Gastroesophageal sphincter (tissue), 4 donors: ENCODE data around the gene C1orf74. TPM values are rescaled to one million over a fixed set of nuclear protein-coding genes. Genes with fewer than 3 reads are reported as not detected.
A peak's percentile ranks its signal among the peaks of the same experiment; 100 is the strongest.

Experiments
- ATAC-seq: fragments of 150-250 bp; one replicate; pipeline ENCODE4 v1.9.1; 2016; ENCODE audit warnings: mild to moderate bottlenecking, moderate library complexity
- H3K27ac ChIP-seq, 4 donors: fragments of 200-600 bp; sonication (generic) in 3 of 4; 1 replicate in 3 of 4; 2 replicates in 1 of 4; pipeline ENCODE4 v1.5.1; 2016 to 2019
- H3K27me3 ChIP-seq: fragments of 200-600 bp; sonication (generic); one replicate; pipeline ENCODE4 v1.5.1; 2019
- H3K36me3 ChIP-seq, 2 donors: fragments of 200-600 bp; sonication (generic); one replicate each; pipeline ENCODE4 v1.5.1; 2019; ENCODE audit warnings: control low read depth in 1 of 2
- H3K4me1 ChIP-seq, 3 donors: fragments of 200-600 bp; sonication (generic); 1 replicate in 2 of 3; 2 replicates in 1 of 3; pipeline ENCODE4 v1.5.1; 2016 to 2019; ENCODE audit warnings: control low read depth in 2 of 3
- H3K4me3 ChIP-seq, 2 donors: fragments of 200-600 bp; sonication (generic); one replicate each; pipeline ENCODE4 v1.5.1; 2019; ENCODE audit warnings: mild to moderate bottlenecking in 1 of 2, moderate library complexity in 1 of 2
- H3K9me3 ChIP-seq, 3 donors: fragments of 200-600 bp; sonication (generic); one replicate each; pipeline ENCODE4 v1.5.1; 2017 to 2019; ENCODE audit warnings: control low read depth in 2 of 3
- EP300 ChIP-seq: sonication (generic); formaldehyde crosslinking; IDR thresholded peaks from one replicate; pipeline ENCODE4 v1.6.1; 2017; ENCODE audit warnings: antibody characterized with exemption, mild to moderate bottlenecking
- POLR2A ChIP-seq, 2 donors: fragments of 450-650 bp; IDR thresholded peaks; one replicate each; pipeline ENCODE4 v1.6.1; 2017; ENCODE audit warnings: antibody characterized with exemption in 2 of 2, mild to moderate bottlenecking in 2 of 2, moderate library complexity in 1 of 2
- POLR2AphosphoS5 ChIP-seq: sonication (generic); formaldehyde crosslinking; IDR thresholded peaks from one replicate; pipeline ENCODE4 v1.6.1; 2017; ENCODE audit warnings: antibody characterized with exemption
- WGBS, 2 donors: methylation state at CpG; one replicate each; pipeline ENCODE4 v1.1.5; 2018; ENCODE audit warnings: low coverage in 1 of 2; 5-methylcytosine and 5-hydroxymethylcytosine counted together
- total RNA-seq, 4 donors: library from RNA; depleted of rRNA; stranded (reverse); fragments of >200 nt; gene quantifications; one replicate each; pipeline ENCODE4 v1.1.0, GENCODE V29; 2016
- TF ChIP-seq, protein P1 (sequence below), 4 experiments: fragments of 200-600 bp in 2 of 4; fragments of 450-650 bp in 2 of 4; sonication (generic) in 1 of 4; IDR thresholded peaks; one replicate each; pipeline ENCODE4 v1.5.1; 2017 to 2019; ENCODE audit warnings: antibody characterized with exemption in 4 of 4, mild to moderate bottlenecking in 2 of 4, moderate library complexity in 2 of 4

Gene C1orf74
- total RNA-seq, 4 donors from 2014 or later: 0.64 to 1.3 (median 0.87) TPM

DNA sequence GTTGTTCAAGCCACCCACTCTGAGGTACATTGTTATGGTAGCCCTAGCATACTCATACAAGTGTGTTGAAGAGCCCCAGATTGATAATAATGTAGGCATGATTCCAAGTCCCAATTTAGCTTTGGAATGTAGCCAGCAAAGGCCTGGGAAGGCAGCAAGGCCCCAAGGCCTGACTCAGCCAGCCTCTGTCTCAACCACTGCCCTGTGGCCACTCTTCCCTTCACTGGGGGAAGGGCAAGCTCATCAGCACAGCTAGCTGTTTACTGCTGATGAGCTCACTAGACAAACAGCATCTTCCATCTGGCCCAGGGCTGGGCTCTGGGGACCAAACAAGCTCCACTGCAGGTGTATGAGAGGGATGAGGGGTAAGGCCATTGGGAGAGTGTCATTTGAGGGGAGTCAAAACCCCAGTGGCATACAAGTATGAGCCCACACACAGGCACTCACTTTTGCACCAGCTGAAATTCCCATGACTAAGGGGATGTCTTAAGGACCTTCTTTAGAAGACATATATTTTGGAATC lies 23.8 kb upstream of the C1orf74 start:
- TF ChIP-seq EP300: no peak
- TF ChIP-seq POLR2A (IDR thresholded peaks at IDR 0.05): no peak
- TF ChIP-seq, protein P1, sequence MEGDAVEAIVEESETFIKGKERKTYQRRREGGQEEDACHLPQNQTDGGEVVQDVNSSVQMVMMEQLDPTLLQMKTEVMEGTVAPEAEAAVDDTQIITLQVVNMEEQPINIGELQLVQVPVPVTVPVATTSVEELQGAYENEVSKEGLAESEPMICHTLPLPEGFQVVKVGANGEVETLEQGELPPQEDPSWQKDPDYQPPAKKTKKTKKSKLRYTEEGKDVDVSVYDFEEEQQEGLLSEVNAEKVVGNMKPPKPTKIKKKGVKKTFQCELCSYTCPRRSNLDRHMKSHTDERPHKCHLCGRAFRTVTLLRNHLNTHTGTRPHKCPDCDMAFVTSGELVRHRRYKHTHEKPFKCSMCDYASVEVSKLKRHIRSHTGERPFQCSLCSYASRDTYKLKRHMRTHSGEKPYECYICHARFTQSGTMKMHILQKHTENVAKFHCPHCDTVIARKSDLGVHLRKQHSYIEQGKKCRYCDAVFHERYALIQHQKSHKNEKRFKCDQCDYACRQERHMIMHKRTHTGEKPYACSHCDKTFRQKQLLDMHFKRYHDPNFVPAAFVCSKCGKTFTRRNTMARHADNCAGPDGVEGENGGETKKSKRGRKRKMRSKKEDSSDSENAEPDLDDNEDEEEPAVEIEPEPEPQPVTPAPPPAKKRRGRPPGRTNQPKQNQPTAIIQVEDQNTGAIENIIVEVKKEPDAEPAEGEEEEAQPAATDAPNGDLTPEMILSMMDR (IDR thresholded peaks at IDR 0.05): no peak
- no peak for TF ChIP-seq POLR2AphosphoS5
- ATAC-seq: no peak
- H3K9me3 ChIP-seq: no peaks in the 10 kb centered on the region

DNA sequence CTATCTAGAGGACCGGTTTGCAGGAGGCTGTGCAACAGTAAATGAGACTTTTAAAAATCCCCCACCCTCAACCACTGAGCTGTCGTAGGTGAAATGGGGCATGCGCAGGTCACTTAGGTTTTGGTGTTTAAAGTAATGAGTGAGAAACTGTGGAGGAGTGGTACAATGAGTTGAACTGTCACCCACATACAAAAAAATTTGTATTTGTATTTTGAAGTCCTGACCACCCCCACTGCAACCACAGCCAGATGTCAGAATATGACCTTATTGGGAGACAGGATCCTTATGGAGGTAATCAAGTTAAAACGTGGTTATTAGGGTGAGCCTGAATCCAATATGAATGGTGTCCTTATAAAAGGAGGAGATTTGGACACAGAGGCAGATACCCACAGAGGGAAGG lies 23.1 kb upstream of the C1orf74 start:
- ATAC-seq: no peak
- H3K4me3 ChIP-seq: no peak overlapping the region
- peaks cover 0 to 13% (median 0%) of the 10 kb centered on the region in 3 donors for H3K4me1 ChIP-seq
- H3K27me3 ChIP-seq: no peaks in the 10 kb centered on the region
- TF ChIP-seq POLR2AphosphoS5 (no peak), POLR2A (IDR thresholded peaks at IDR 0.05) (no peak), EP300 (no peak)
- TF ChIP-seq, protein P1 (IDR thresholded peaks at IDR 0.05): no peak
- no peaks in the 10 kb centered on the region for H3K9me3 ChIP-seq
- 50 to 75% methylated on average over 1 to 4 of the region's 4 CpGs for WGBS, 2 donors
- no peak overlapping the region for H3K27ac ChIP-seq
- H3K36me3 ChIP-seq: no peaks in the 10 kb centered on the region

More for the DNA sequence above, 23.8 kb upstream of the C1orf74 start:
- Histone ChIP-seq H3K4me1 (peaks cover 0 to 13% (median 0%) of the 10 kb centered on the region in 3 donors), H3K27me3 (no peaks in the 10 kb centered on the region), H3K4me3 (no peak overlapping the region), H3K27ac (no peak overlapping the region), H3K36me3 (no peaks in the 10 kb centered on the region)

DNA sequence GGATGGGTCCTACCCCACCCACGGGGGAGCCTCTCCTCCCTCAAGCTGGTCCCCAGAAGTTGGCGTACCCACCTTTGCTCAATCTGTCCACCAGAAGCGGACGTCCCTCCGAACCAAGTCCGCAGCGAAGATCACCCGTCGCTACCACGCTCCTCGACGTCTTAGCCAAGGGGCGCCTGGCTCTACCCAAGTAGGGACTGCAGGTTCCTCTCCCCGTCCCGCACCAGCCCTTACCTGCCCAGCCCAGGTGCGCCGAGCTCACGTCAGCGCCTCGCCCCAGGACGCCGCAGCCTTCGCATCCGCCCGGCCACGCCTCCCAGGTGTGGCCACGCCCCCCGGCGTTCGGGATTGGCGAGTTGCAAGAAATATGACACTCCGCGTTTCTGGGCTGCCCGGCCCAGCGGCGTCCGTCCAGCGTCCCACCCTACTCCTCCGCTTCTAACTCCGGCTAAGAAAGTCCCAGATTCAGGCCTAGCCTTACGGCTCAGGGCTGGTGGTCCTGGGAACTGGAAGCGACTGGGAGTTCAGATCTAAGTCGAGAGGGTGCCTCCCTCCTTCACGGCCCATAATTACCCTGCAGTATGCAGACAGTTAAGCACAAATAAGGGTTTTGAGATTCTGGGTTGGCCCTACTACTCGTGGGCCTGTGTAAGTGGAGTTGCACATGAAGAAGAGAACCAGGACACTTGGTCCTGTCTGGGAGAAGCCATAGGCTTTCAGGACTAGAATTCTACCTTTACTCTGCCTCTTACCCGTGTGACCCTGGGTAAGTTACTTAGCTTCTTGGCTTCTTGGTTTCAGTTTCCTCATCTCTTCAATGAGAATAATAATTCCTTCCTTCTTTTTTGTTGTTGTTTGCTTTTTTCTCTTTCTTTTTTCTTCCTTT lies 21.8 kb upstream of the C1orf74 start, which contains the start of gene IRF6:
TSS of gene IRF6 (minus strand) at position 268 of the 886 bp plus-strand sequence. CDS start 4,729 bp downstream, outside the sequence.
- no peaks in the 10 kb centered on the region for H3K36me3 ChIP-seq
- ATAC-seq: peak; percentile 77
- 22 to 24% methylated on average over 2 of the region's 46 CpGs for WGBS, 2 donors
- no peaks in the 10 kb centered on the region for H3K27me3 ChIP-seq
- no peaks in the 10 kb centered on the region for H3K9me3 ChIP-seq
- TF ChIP-seq POLR2A (IDR thresholded peaks at IDR 0.05): peak in 1 of 2 donors; percentile 17
- no peak for TF ChIP-seq EP300
- H3K4me3 ChIP-seq: peak within 1 kb of the TSS; percentile 0 to 50
- peaks cover 0 to 25% (median 0%) of the 10 kb centered on the region in 3 donors for H3K4me1 ChIP-seq
- peak within 1 kb of the TSS in 1 of 4 donors; percentile 29 for H3K27ac ChIP-seq

DNA sequence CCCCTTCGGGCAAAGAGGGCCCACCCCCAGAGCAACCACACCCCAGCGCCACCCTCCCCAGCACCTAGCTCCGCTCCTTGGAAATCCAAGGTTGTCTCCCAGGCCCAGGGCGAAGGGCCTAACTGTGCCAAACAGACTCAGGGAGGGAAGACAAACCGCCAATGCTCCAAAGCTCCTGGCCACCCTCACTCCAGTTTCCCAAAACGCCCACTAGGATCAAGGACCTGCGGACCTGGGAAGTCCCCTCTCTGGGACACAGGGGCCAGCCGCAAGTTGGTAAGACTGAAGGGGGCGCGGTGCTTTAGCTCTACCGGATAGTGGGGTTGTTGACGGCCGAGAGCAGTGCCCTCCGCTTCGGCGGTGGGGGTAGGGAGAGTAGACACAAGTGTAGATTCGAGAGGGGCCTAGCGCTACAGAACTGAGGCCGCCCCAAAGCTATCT lies 21.0 kb upstream of the C1orf74 start:
- TF ChIP-seq, protein P1 (IDR thresholded peaks at IDR 0.05): no peak
- TF ChIP-seq POLR2A (IDR thresholded peaks at IDR 0.05) (no peak), POLR2AphosphoS5 (no peak), EP300 (no peak)
- no peaks in the 10 kb centered on the region for H3K9me3 ChIP-seq
- H3K4me3 ChIP-seq: peak overlapping the region in 1 of 2 donors; percentile 50
- no peak for ATAC-seq
- peak overlapping the region in 1 of 4 donors; percentile 29 for H3K27ac ChIP-seq
- no peaks in the 10 kb centered on the region for H3K36me3 ChIP-seq
- WGBS, 2 donors: no CpG with 5 or more reads among the region's 19 CpGs
- peaks cover 0 to 26% (median 0%) of the 10 kb centered on the region in 3 donors for H3K4me1 ChIP-seq
- no peaks in the 10 kb centered on the region for H3K27me3 ChIP-seq

DNA sequence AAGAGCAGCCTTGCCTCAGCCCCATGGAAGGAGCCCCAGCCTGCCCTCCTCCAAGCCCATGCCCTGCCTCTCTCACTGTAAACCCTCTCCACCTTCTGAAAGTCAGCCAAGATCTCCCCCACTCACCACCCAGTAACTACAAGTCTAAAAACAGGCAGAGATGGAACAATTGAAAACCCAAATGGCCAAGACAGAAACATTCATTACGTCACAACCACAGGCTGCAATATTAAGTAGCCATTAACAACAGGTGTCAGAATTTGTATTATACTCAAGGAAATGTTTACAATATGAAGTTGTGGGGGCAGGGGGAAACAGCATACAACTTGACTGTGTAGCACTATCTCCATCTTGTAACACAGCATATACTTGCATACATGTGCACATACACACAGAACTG lies 19.2 kb upstream of the C1orf74 start:
- H3K27me3 ChIP-seq: no peaks in the 10 kb centered on the region
- H3K9me3 ChIP-seq: no peaks in the 10 kb centered on the region
- WGBS, 2 donors: 57 to 60% methylated on average over 1 of the region's 1 CpG
- H3K4me3 ChIP-seq: no peak overlapping the region
- no peak for ATAC-seq
- no peaks in the 10 kb centered on the region for H3K36me3 ChIP-seq
- H3K4me1 ChIP-seq: peaks cover 0 to 26% (median 0%) of the 10 kb centered on the region in 3 donors
- H3K27ac ChIP-seq: no peak overlapping the region
- TF ChIP-seq, protein P1 (IDR thresholded peaks at IDR 0.05): no peak
- TF ChIP-seq POLR2A (IDR thresholded peaks at IDR 0.05) (no peak), EP300 (no peak)
